ENCODE data around the gene ZG16. TPM values are rescaled to one million over a fixed set of nuclear protein-coding genes. Genes with fewer than 3 reads are reported as not detected.
"Not testable (repeated sequence)": the region's sequence is repeated elsewhere in the genome, so short reads cannot be mapped to it uniquely, and the experiment has no call there.

ZG16 gene
- total RNA-seq, 4 donors from 2014 or later, result not detected

GRCh38 chr16:29736112-29736511 is 41.9 kb upstream of the ZG16 start:
- Histone ChIP-seq H3K36me3 (no peaks in the 10 kb centered on the region), H3K27ac (no peak overlapping the region), H3K9me3 (peaks cover 0 to 12% (median 0%) of the 10 kb centered on the region in 4 donors), H3K4me3 (no peak overlapping the region), H3K27me3 (no peaks in the 10 kb centered on the region), H3K4me1 (no peaks in the 10 kb centered on the region)
- DNase-seq (ENCODE audit: low spot score in 2 of 2), result no peak
- WGBS, 2 donors, result 42 to 52% methylated on average over 5 of the region's 5 CpGs
- TF ChIP-seq EP300 (IDR thresholded peaks at IDR 0.05), result no peak
- TF ChIP-seq POLR2A (IDR thresholded peaks at IDR 0.05), result no peak
- TF ChIP-seq CTCF (IDR thresholded peaks at IDR 0.05), result no peak

GRCh38 chr16:29736764-29737163 is 41.3 kb upstream of the ZG16 start:
- no peak for DNase-seq (ENCODE audit: low spot score in 2 of 2)
- no peak for TF ChIP-seq CTCF (IDR thresholded peaks at IDR 0.05)
- no peak for TF ChIP-seq EP300 (IDR thresholded peaks at IDR 0.05)
- no peak for TF ChIP-seq POLR2A (IDR thresholded peaks at IDR 0.05)
- H3K4me3 ChIP-seq, result no peak overlapping the region
- H3K27me3 ChIP-seq, result no peaks in the 10 kb centered on the region
- no peaks in the 10 kb centered on the region for H3K4me1 ChIP-seq
- H3K27ac ChIP-seq, result no peak overlapping the region
- no peaks in the 10 kb centered on the region for H3K36me3 ChIP-seq
- H3K9me3 ChIP-seq, result peaks cover 0 to 12% (median 0%) of the 10 kb centered on the region in 4 donors
- WGBS, 2 donors, result 68 to 82% methylated on average over 6 of the region's 6 CpGs

GRCh38 chr16:29737713-29738112 is 40.3 kb upstream of the ZG16 start:
- H3K27me3 ChIP-seq, result no peaks in the 10 kb centered on the region
- WGBS, 2 donors, result 45 to 63% methylated on average over 5 of the region's 5 CpGs
- H3K36me3 ChIP-seq, result no peaks in the 10 kb centered on the region
- no peak overlapping the region for H3K27ac ChIP-seq
- H3K9me3 ChIP-seq, result peaks cover 0 to 12% (median 0%) of the 10 kb centered on the region in 4 donors
- H3K4me1 ChIP-seq, result no peaks in the 10 kb centered on the region
- no peak for DNase-seq (ENCODE audit: low spot score in 2 of 2)
- TF ChIP-seq POLR2A (IDR thresholded peaks at IDR 0.05) (no peak), EP300 (IDR thresholded peaks at IDR 0.05) (no peak), CTCF (IDR thresholded peaks at IDR 0.05) (no peak)
- no peak overlapping the region for H3K4me3 ChIP-seq

GRCh38 chr16:29738514-29738913 is 39.5 kb upstream of the ZG16 start:
- Histone ChIP-seq H3K9me3 (peaks cover 0 to 12% (median 0%) of the 10 kb centered on the region in 4 donors), H3K4me1 (no peaks in the 10 kb centered on the region), H3K27ac (no peak overlapping the region), H3K36me3 (no peaks in the 10 kb centered on the region), H3K27me3 (no peaks in the 10 kb centered on the region), H3K4me3 (no peak overlapping the region)
- TF ChIP-seq EP300 (IDR thresholded peaks at IDR 0.05) (no peak), POLR2A (IDR thresholded peaks at IDR 0.05) (no peak), CTCF (IDR thresholded peaks at IDR 0.05) (no peak)
- DNase-seq (ENCODE audit: low spot score in 2 of 2), result no peak
- WGBS, 2 donors, result 49 to 52% methylated on average over 2 of the region's 2 CpGs

DNA sequence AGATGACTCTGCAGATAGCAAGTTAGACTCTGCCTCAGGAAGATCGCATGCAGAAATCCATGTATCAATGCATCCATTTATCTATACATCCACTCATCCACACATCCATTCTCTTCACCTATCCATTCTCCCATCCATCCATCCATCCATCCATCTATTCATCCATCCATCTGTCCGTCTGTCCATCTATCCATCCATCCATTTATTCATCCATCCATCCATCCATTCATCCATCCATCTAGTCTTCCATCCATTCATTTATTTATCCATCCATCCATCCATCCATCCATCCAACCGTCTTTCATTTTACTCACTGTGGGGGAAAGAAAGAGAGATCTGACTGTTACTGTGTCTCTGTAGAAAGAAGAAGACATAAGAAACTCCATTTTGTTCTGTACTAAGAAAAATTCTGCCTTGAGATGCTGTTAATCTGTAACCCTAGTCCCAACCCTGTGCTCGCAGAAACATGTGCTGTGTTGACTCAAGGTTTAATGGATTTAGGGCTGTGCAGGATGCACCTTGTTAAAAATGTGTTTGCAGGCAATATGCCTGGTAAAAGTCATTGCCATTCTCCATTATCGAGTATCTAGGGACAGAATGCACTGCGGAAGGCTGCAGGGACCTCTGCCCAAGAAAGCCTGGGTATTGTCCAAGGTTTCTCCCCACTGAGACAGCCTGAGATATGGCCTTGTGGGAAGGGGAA is 38.0 kb upstream of the ZG16 start:
- DNase-seq (ENCODE audit: low spot score in 2 of 2); H3K4me3 ChIP-seq; H3K36me3 ChIP-seq; H3K4me1 ChIP-seq; H3K27ac ChIP-seq; H3K27me3 ChIP-seq: not testable (repeated sequence)
- 78 to 86% methylated on average over 6 of the region's 6 CpGs for WGBS, 2 donors
- peaks cover 0 to 12% (median 0%) of the 10 kb centered on the region in 4 donors for H3K9me3 ChIP-seq

DNA sequence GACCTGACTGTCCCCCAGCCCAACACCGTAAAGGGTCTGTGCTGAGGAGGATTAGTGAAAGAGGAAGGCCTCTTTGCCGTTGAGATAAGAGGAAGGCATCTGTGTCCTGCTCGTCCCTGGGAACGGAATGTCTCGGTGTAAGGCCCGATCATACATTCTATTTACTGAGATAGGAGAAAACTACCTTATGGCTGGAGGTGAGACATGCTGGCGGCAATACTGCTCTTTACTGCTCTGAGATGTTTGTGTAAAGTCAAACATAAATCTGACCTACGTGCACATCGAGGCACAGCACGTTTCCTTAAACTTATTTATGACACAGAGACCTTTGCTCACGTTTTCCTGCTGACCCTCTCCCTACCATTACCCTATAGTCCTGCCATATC is 37.4 kb upstream of the ZG16 start:
- WGBS, 2 donors, result 55 to 75% methylated on average over 11 of the region's 11 CpGs
- H3K36me3 ChIP-seq; H3K4me1 ChIP-seq; H3K27ac ChIP-seq; DNase-seq (ENCODE audit: low spot score in 2 of 2); H3K4me3 ChIP-seq; H3K27me3 ChIP-seq: not testable (repeated sequence)
- peaks cover 0 to 12% (median 0%) of the 10 kb centered on the region in 4 donors for H3K9me3 ChIP-seq
